Measurements from ENCODE around the gene TRPM5. TPM values are rescaled to one million over a fixed set of nuclear protein-coding genes. Genes with fewer than 3 reads are reported as not detected.

Gene TRPM5
- total RNA-seq, 4 donors from 2014 or later, result 1.4 to 7.5 (median 4.3) TPM

- in situ Hi-C loops (cut with MboI; ENCODE audit: low pct_ligation_motif_present in 1 of 4, low pct_unique_long_range_greater_than_20kb in 1 of 4, low sequenced_read_pairs in 3 of 4) (no loop called here), intact Hi-C loops (cut with DNase I; ENCODE audit: low total_unique reads) (no loop called here)
- H3K9me3 ChIP-seq, result no peaks in the 10 kb centered on the region
- TF ChIP-seq POLR2A (IDR thresholded peaks at IDR 0.05) (no peak), CTCF (IDR thresholded peaks at IDR 0.05) (no peak), EP300 (IDR thresholded peaks at IDR 0.05; ENCODE audit: low read depth) (no peak), POLR2AphosphoS5 (IDR thresholded peaks at IDR 0.05) (no peak)
- H3K4me3 ChIP-seq, result no peak overlapping the region
- no peaks in the 10 kb centered on the region for H3K27me3 ChIP-seq
- WGBS, 2 donors (ENCODE audit: low coverage in 1 of 2), result 81% methylated on average over 26 of the region's 26 CpGs; no CpG with 5 or more reads in 1 of the 2 donors
- H3K27ac ChIP-seq, result peak overlapping the region in 2 of 4 donors; percentile 1 to 93
- no peak for DNase-seq
- H3K4me1 ChIP-seq, result peaks cover 18 to 33% (median 26%) of the 10 kb centered on the region in 4 donors
- H3K36me3 ChIP-seq, result peaks cover 0 to 4% (median 0%) of the 10 kb centered on the region in 4 donors
Observed at GRCh38 chr11:2395211-2395730, 49.0 kb downstream of the TRPM5 start.

DNA sequence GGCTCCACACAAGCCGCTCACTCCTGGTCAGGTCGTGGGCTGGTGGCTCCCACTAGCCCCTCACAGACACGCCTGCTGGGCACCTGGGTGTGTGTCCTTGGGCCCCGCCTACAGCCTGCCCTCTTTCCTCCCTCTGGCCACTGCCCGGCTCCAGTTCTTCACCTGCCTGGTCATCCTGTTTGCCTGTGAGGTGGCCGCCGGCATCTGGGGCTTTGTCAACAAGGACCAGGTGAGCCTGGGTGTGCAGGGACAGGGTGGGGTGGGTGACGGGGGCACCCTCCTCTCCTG is 49.6 kb downstream of the TRPM5 start:
- TF ChIP-seq CTCF (IDR thresholded peaks at IDR 0.05) (no peak), POLR2A (IDR thresholded peaks at IDR 0.05) (no peak), POLR2AphosphoS5 (IDR thresholded peaks at IDR 0.05) (no peak), EP300 (IDR thresholded peaks at IDR 0.05; ENCODE audit: low read depth) (no peak)
- no peak for DNase-seq
- WGBS, 2 donors (ENCODE audit: low coverage in 1 of 2), result 83% methylated on average over 8 of the region's 8 CpGs; no CpG with 5 or more reads in 1 of the 2 donors
- H3K27me3 ChIP-seq, result no peaks in the 10 kb centered on the region
- intact Hi-C loops (cut with DNase I; ENCODE audit: low total_unique reads), result no loop called here
- peaks cover 23 to 37% (median 32%) of the 10 kb centered on the region in 4 donors for H3K4me1 ChIP-seq
- peak overlapping the region in 3 of 4 donors; percentile 1 to 93 (median 92) for H3K27ac ChIP-seq
- in situ Hi-C loops (cut with MboI; ENCODE audit: low pct_ligation_motif_present in 1 of 4, low pct_unique_long_range_greater_than_20kb in 1 of 4, low sequenced_read_pairs in 3 of 4), result no loop called here
- no peak overlapping the region for H3K4me3 ChIP-seq
- H3K36me3 ChIP-seq, result peaks cover 0 to 4% (median 0%) of the 10 kb centered on the region in 4 donors
- H3K9me3 ChIP-seq, result no peaks in the 10 kb centered on the region

Other genes starting within 250 kb of the TRPM5 start
- 10 to 100 TPM in 1 of 4 donors, 1 to 10 TPM in 2, not detected in 1; 2.3 to 14.7 (median 3.0) TPM for gene ASCL2, start 173.9 kb downstream of the TRPM5 start, total RNA-seq
- gene C11orf21, start 142.6 kb downstream of the TRPM5 start, total RNA-seq, result under 1 TPM in 1 of 4 donors, not detected in 3; 0.27 TPM
- under 1 TPM in 2 of 4 donors, not detected in 2; 0.16 to 0.96 TPM for gene TSPAN32, start 142.5 kb downstream of the TRPM5 start, total RNA-seq
- gene CD81, start 67.2 kb downstream of the TRPM5 start, total RNA-seq, result 100 to 1,000 TPM; 156 to 406 (median 255) TPM
- 10 to 100 TPM; 13.3 to 38.9 (median 36.0) TPM for gene TSSC4, start 43.8 kb downstream of the TRPM5 start, total RNA-seq
- 10 to 100 TPM in 3 of 4 donors, 1 to 10 TPM in 1; 5.6 to 46.8 (median 24.6) TPM for gene KCNQ1, start 494 bp upstream of the TRPM5 start, total RNA-seq

All from transverse colon (tissue), 4 donors.